GM21619 (cell line): ENCODE measurements around the gene MAP3K4.
"Not testable (repeated sequence)": the region's sequence is repeated elsewhere in the genome, so short reads cannot be mapped to it uniquely, and the experiment has no call there.

Source experiments
- ATAC-seq: cut with Tn5 transposase; IDR thresholded peaks from one replicate; pipeline ENCODE4 v1.9.1; 2021; ENCODE audit not compliant: unreplicated experiment

Gene MAP3K4

GRCh38 chr6:160967351-160967750 lies 24.2 kb upstream of the MAP3K4 start:
- ATAC-seq = no peak

DNA sequence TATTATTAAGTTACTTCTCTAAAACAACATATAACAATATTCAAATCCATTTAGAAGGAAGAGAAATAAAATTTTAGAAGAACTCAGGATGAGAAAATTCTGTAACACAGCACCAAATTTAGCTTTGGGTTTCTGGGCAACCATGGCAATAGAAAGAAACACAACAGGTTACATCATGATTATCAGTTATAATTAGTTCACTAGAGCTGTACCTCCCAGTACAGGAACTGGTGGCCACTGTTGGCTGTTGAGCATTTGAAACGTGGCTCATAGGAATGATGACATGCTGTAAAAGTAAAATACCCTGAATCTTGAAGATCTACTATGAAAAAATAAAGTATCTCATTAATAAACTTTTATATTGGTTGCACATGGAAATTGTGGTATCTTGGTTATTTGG lies 23.7 kb upstream of the MAP3K4 start:
- ATAC-seq = no peak

DNA sequence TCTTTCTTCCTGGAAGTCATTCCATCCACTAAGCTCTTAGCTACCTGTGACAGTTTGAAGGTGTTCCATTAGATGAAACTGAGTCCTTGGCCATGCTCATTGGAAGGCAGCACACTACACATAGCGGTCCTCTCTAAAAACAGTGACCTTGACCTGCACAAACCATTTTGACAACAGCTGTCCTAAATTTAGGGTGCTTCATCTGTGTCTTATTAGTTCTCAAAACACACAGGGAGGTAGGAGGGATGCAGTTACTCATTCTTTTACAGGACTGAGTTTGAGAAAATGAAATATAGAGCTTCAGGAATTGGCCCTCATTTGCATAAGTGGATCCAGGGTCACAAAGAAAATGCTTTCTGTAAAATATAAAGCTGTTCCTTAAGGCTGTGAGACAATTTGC lies 20.4 kb upstream of the MAP3K4 start:
- ATAC-seq = no peak

DNA sequence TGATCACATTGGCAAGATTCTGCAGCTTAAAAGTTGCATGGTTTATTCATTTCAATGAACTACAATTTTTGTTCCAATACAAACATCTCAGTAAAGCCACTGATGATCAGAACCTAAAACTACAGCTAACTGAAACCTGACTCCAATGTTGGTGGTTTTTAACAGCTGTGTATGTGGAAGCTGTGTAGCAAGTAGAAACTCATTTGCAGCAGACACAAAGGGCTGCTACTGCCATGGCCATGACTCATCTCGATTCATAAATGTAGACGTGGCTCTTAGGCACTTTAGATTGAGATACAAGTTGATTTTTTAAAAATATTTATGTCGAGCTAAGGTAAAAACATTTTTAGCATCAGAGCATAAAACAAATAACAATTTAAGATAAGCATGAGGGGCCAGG lies 19.5 kb upstream of the MAP3K4 start:
- peak; percentile 65 for ATAC-seq

DNA sequence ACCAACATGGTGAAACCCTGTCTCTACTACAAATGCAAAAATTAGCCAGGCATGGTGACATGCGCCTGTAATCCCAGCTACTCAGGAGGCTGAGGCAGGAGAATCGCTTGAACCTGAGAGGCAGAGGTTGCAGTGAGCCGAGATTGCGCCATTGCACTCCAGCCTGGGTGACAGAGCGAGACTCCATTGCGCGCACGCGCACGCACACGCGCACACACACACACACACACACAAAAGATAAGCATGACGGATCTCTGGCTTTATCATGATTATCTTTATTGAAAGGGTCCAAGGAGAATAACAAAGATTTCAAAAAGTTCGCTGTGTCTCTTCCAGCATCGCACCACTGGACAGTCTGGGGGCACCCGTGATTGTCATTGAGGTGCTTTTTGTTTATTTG lies 19.0 kb upstream of the MAP3K4 start:
- not testable (repeated sequence) for ATAC-seq

DNA sequence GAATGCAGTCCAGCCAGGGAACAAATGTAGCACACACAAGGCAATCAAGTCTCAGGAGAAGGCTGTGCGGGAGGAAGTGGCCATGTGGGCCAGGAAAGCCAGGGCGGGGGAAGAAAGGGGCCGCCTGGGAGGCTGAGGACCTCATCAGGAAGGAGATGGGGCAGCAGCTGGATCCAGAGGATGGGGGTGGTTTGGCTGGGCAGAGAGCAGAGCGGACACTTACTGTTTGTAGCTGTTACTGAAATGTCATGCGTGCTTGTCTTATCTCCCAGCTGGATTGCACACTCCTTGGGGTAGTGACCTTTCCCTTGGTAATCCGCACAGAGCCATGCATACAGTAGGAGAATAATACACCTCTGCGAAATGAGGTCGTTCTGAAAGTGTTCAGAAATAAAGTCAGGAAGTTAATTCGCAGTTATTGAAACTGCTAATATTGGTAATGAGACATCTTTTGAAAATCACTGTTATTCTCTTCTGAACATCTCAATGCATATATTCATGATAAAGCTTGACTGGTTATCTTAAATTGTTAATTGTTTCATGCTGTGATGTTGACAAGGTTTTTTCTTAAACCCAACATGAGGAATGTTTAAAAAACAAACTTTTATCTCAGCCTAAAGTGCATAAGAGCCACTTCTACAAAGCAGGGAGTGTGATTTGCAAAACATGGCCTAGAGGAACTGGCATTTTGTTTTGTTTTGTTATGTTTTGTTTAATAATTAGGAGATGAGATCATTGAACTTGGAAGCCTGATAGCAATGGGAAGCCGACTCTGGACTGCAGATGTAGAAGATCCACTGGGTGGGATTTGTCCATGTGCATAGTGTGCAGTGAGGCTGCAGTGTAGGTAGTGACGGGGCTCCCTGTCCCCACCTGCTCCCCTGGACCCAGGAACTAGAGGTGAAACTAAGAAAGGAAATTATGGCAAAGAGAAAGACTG lies 18.0 kb upstream of the MAP3K4 start:
- ATAC-seq = no peak

- no peak for ATAC-seq
Measured at GRCh38 chr6:160974304-160974771, 17.2 kb upstream of the MAP3K4 start.

DNA sequence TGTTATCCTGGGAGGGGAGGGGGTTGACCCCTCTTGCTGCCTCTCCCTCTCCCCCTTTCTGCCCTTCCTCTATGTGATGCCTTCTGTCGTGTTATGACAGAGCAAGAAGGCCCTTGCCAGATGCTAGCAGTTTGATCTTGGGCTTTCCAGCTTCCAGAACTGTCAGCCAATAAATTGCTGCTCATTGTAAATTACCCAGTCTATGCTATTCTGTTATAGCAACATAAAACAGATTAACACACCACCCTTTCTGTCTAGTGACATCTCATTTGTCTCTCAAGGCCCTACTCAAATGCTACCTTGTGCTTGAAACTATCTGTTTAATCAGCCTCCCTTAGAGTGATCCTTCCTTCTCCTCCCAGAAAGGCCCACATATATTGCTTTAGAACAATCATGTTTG lies 16.4 kb upstream of the MAP3K4 start:
- no peak for ATAC-seq

- not testable (repeated sequence) for ATAC-seq
Measured at GRCh38 chr6:160975961-160976360, 15.6 kb upstream of the MAP3K4 start.

GRCh38 chr6:160978141-160978901 lies 13.2 kb upstream of the MAP3K4 start:
- no peak for ATAC-seq

DNA sequence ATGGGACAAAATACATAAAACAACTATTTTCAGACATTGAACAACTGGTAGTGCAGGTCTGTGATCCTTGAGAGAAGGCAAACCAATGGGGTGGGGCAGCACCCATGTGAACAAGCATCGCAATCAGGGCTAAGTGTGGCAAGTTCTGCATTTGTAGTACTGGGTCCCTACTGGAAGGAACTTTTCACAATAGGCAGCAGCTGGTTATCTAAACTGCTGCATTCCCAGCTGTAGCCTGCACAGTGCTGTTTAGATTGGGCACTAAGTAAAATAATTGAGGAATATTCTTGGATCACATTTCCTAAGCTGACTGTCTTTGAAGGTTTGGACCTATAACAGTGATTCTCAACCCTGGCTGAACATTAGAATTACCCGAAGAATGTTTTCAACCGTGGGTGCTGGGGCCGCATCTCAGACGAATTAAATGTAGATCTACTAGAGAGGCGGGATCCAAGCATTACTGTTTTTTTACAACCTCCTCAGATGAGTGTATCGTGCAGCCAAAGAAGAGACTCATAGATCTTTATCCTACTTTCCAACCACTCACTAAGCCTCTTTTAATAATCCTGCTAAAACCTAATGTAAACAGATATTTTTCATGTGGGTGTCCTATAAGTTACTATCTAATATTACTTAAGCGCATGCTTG lies 12.4 kb upstream of the MAP3K4 start:
- no peak for ATAC-seq

DNA sequence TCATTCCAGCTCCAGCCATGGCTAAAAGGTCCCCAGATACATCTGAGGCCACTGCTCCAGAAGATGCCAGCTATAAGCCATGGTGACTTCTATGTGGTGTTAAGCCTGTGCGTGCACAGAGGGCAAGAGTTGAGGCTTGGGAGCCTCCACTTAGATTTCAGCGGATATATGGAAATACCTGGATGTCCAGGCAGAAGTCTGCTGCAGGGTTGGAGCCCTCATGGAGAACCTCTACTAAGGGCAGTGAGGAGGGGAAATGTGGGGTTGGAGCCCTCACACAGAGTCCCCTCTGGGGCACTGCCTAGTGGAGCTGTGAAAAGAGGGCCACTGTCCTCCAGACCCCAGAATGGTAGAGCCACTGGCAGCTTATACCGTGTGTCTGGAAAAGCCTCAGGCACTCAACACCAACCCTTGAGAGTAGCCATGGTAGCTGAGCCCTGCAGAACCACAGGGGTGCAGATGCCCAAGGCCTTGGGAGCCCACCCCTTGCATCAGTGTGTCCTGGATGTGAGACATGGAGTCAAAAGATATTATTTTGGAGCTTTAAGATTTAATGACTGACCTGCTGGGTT lies 8.1 kb upstream of the MAP3K4 start:
- ATAC-seq = not testable (repeated sequence)

GRCh38 chr6:160986851-160987250 lies 4.7 kb upstream of the MAP3K4 start:
- no peak for ATAC-seq

DNA sequence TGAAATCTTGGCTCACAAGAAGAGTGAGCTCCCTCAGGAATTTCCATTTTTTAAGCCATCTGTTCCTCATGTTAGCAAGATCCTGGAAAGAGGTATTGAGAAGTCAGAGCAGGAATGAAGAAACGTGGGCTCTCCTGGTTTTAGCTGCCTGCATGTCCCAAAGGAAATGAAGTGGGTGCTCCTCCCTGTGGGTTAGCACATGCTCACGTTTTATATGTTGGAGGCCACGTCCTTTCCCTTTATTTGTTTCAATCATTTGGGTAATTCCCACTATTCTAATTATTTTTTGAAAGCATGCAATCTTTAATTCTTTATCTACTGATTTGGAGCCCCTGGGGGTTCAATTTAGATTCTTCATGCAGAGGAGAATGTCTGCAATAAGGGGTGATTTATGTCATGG lies 4.3 kb upstream of the MAP3K4 start:
- ATAC-seq = no peak

- ATAC-seq = no peak
Measured at GRCh38 chr6:160990847-160991405, 643 bp upstream of the MAP3K4 start.

GRCh38 chr6:160992061-160992979 lies 751 bp downstream of the MAP3K4 start:
- peak; percentile 47 for ATAC-seq

GRCh38 chr6:160992980-160993314 lies 1.4 kb downstream of the MAP3K4 start:
- no peak for ATAC-seq

DNA sequence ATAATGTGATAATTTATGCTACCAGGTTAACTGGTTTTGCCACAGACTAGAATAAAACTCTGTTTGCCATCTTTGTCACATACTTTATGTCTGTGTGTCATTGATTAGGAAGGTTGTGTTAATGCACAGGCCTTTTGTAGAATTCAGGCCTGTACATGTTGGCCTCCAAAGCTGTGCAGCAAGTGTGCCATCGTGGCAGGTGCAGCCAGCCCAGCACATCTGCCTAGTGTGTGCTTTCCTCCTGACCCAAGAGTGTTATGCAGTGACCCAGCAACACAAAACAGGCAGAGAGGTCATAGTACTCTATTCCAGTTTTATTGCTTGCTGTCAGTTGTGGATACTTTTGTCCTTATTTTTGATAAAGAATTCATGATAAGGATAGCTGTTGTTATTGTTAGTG lies 3.7 kb downstream of the MAP3K4 start:
- ATAC-seq = no peak

GRCh38 chr6:160996131-160996601 lies 4.6 kb downstream of the MAP3K4 start:
- ATAC-seq = no peak

GRCh38 chr6:160998217-160998616 lies 6.6 kb downstream of the MAP3K4 start:
- ATAC-seq = no peak
